SK-N-SH (cell line): ENCODE results near the gene RMDN2. TPM values are rescaled to one million over a fixed set of nuclear protein-coding genes. Genes with fewer than 3 reads are reported as not detected.

Experiments used
- CTCF ChIA-PET: fragments of 300-600, 350-600 bp; formaldehyde crosslinking; extraction: SDS; loops from one replicate; lab custom pipeline; 2021; lab: Yijun Ruan, JAX
- POLR2A ChIA-PET: fragments of 350-600 bp; sonication (Branson Sonifier 250); formaldehyde crosslinking; extraction: SDS; loops from one replicate; lab custom pipeline; 2020; ENCODE audit warnings: antibody characterized with exemption, inconsistent platforms; lab: Yijun Ruan, JAX
- DNase-seq: peaks from one replicate; pipeline ENCODE4 v3.0.0; 2012
- H2AFZ ChIP-seq: fragments of 200-600 bp; sonication (generic); 2 replicates; pipeline ENCODE4 v1.8.1; 2016; ENCODE audit warnings: antibody characterized with exemption, mild to moderate bottlenecking, low read depth
- H3F3A ChIP-seq: fragments of 200-600 bp; sonication (generic); replicated peaks from 2 replicates; pipeline ENCODE3; 2016; ENCODE audit warnings: antibody characterized with exemption, mild to moderate bottlenecking; ENCODE audit not compliant: insufficient read depth
- H3K27ac ChIP-seq, 2 experiments: fragments of 200-500 bp in 1 of 2; fragments of 200-600 bp in 1 of 2; sonication (Bioruptor generic) in 1 of 2; sonication (generic), shearing (Covaris generic) in 1 of 2; 2 replicates each; pipeline versions ENCODE4 v1.5.1 to v1.6.1; 2014 to 2016; ENCODE audit warnings: low read depth in 2 of 2, inconsistent platforms in 1 of 2, low read length in 1 of 2, mild to moderate bottlenecking in 1 of 2, mixed read lengths in 1 of 2
- H3K27me3 ChIP-seq: fragments of 200-600 bp; sonication (generic), shearing (Covaris generic); 2 replicates; pipeline ENCODE4 v1.6.1; 2016; ENCODE audit warnings: mixed run types; ENCODE audit not compliant: insufficient read depth
- H3K36me3 ChIP-seq, 2 experiments: fragments of 200-500 bp in 1 of 2; fragments of 200-600 bp in 1 of 2; sonication (Bioruptor generic) in 1 of 2; sonication (generic) in 1 of 2; replicated peaks in 1 of 2; 2 replicates each; pipeline versions ENCODE3 to v1.5.1; 2014 to 2016; ENCODE audit warnings: low read length in 1 of 2, mild to moderate bottlenecking in 1 of 2; ENCODE audit not compliant: insufficient read depth in 2 of 2, control insufficient read depth in 1 of 2
- H3K4me1 ChIP-seq, 2 experiments: fragments of 200-500 bp in 1 of 2; fragments of 200-600 bp in 1 of 2; sonication (Bioruptor generic) in 1 of 2; sonication (generic), shearing (Covaris generic) in 1 of 2; 2 replicates each; pipeline versions ENCODE4 v1.5.1 to v1.6.1; 2014 to 2016; ENCODE audit warnings: low read depth in 1 of 2, low read length in 1 of 2, mixed run types in 1 of 2; ENCODE audit not compliant: insufficient read depth in 2 of 2, control insufficient read depth in 1 of 2
- H3K4me2 ChIP-seq: fragments of 200-600 bp; sonication (generic), shearing (Covaris generic); 2 replicates; pipeline ENCODE4 v1.6.1; 2017; ENCODE audit warnings: mixed run types
- H3K4me3 ChIP-seq, 2 experiments: fragments of 200-500 bp in 1 of 2; fragments of 200-600 bp in 1 of 2; sonication (Bioruptor generic) in 1 of 2; sonication (generic), shearing (Covaris generic) in 1 of 2; 2 replicates each; pipeline versions ENCODE4 v1.5.1 to v1.8.1; 2014 to 2016; ENCODE audit warnings: low read depth in 2 of 2, inconsistent platforms in 1 of 2, low read length in 1 of 2, mild to moderate bottlenecking in 1 of 2, mixed read lengths in 1 of 2, moderate library complexity in 1 of 2
- H3K79me2 ChIP-seq: fragments of 200-600 bp; sonication (generic); 2 replicates; pipeline ENCODE4 v1.8.1; 2017; ENCODE audit warnings: mild to moderate bottlenecking; ENCODE audit not compliant: insufficient read depth
- H3K9ac ChIP-seq: fragments of 200-600 bp; sonication (generic); 2 replicates; pipeline ENCODE4 v1.6.1; 2017; ENCODE audit warnings: mixed run types
- H3K9me2 ChIP-seq: fragments of 200-600 bp; sonication (generic); 2 replicates; pipeline ENCODE4 v1.6.1; 2017; ENCODE audit warnings: mixed run types
- H3K9me3 ChIP-seq: fragments of 200-600 bp; sonication (generic); 2 replicates; pipeline ENCODE4 v1.6.1; 2017; ENCODE audit warnings: mixed run types, mild to moderate bottlenecking, moderate library complexity
- H4K20me1 ChIP-seq: fragments of 200-600 bp; sonication (generic); 2 replicates; pipeline ENCODE4 v1.6.1; 2017; ENCODE audit warnings: mild to moderate bottlenecking, mixed run types; ENCODE audit not compliant: insufficient read depth
- CHD2 ChIP-seq: fragments of 150-350 bp; IDR thresholded peaks from 2 replicates; pipeline ENCODE4 v1.6.1; 2018; ENCODE audit warnings: low read length; ENCODE audit not compliant: partially characterized antibody
- EZH2phosphoT487 ChIP-seq: fragments of 200-600 bp; sonication (generic); IDR thresholded peaks from 2 replicates; pipeline ENCODE4 v1.6.1; 2017; ENCODE audit warnings: low read depth, mixed run types, mild to moderate bottlenecking, antibody characterized with exemption, moderate library complexity, borderline replicate concordance
- FOSL2 ChIP-seq: IDR thresholded peaks from 2 replicates; pipeline ENCODE4 v1.4.0; 2012; ENCODE audit warnings: low read depth, mild to moderate bottlenecking, moderate library complexity, borderline replicate concordance
- FOXJ3 ChIP-seq: sonication (generic); formaldehyde crosslinking; IDR thresholded peaks from 2 replicates; pipeline ENCODE4 v1.5.1; 2020; ENCODE audit warnings: mild to moderate bottlenecking, missing genetic modification reagents
- GATA2 ChIP-seq: sonication (generic); formaldehyde crosslinking; IDR thresholded peaks from 2 replicates; pipeline ENCODE4 v1.5.0; 2020; ENCODE audit warnings: mild to moderate bottlenecking, missing genetic modification reagents
- JUND ChIP-seq: IDR thresholded peaks from 2 replicates; pipeline ENCODE4 v1.4.0; 2012
- NFIC ChIP-seq: IDR thresholded peaks from 2 replicates; pipeline ENCODE4 v1.4.0; 2012; ENCODE audit warnings: borderline replicate concordance
- NRF1 ChIP-seq: IDR thresholded peaks from 2 replicates; pipeline ENCODE4 v1.6.1; 2012; ENCODE audit warnings: low read depth, mild to moderate bottlenecking, low read length
- RAD21 ChIP-seq: IDR thresholded peaks from 2 replicates; pipeline ENCODE4 v1.6.1; 2012; ENCODE audit warnings: mild to moderate bottlenecking, low read length
- RCOR1 ChIP-seq: fragments of 150-350 bp; IDR thresholded peaks from 2 replicates; pipeline ENCODE4 v1.6.1; 2017; ENCODE audit warnings: antibody characterized with exemption, low read length
- RXRA ChIP-seq: IDR thresholded peaks from 2 replicates; pipeline ENCODE4 v1.4.0; 2012; ENCODE audit warnings: low read depth, mild to moderate bottlenecking, borderline replicate concordance
- SIN3A ChIP-seq: IDR thresholded peaks from 2 replicates; pipeline ENCODE4 v1.6.1; 2012; ENCODE audit warnings: low read depth, mild to moderate bottlenecking, low read length, moderate library complexity, borderline replicate concordance
- SMC3 ChIP-seq: IDR thresholded peaks from 2 replicates; pipeline ENCODE4 v1.6.1; 2012; ENCODE audit warnings: low read depth, low read length, improper control_type of control experiment
- YY1 ChIP-seq: IDR thresholded peaks from 2 replicates; pipeline ENCODE4 v1.4.0; 2012; ENCODE audit warnings: low read depth, mild to moderate bottlenecking
- WGBS: methylation state at CpG from one replicate; pipeline ENCODE4 v1.1.6; 2017; ENCODE audit warnings: low lambda C conversion rate; 5-methylcytosine and 5-hydroxymethylcytosine counted together
- polyA plus RNA-seq, 3 experiments: library from polyadenylated mRNA; depleted of rRNA; stranded (reverse); fragments of >200 nt; gene quantifications; 2 replicates each; pipeline ENCODE4 v1.2.3, GENCODE V29; 2012
- TF ChIP-seq, protein P1 (sequence below): IDR thresholded peaks from 2 replicates; pipeline ENCODE4 v1.4.0; 2012; ENCODE audit warnings: low read depth, borderline replicate concordance
- TF ChIP-seq, protein P2 (sequence below): fragments of 150-350 bp; IDR thresholded peaks from 2 replicates; pipeline ENCODE4 v1.6.1; 2017; ENCODE audit warnings: antibody characterized with exemption, low read length, low read depth, borderline replicate concordance
- TF ChIP-seq, protein P3 (sequence below): IDR thresholded peaks from 2 replicates; pipeline ENCODE4 v1.4.0; 2012; ENCODE audit warnings: low read depth
- TF ChIP-seq, protein P4 (sequence below): IDR thresholded peaks from 2 replicates; pipeline ENCODE4 v1.6.1; 2012; ENCODE audit warnings: mild to moderate bottlenecking, low read depth, low read length, moderate library complexity

RMDN2 gene
- polyA plus RNA-seq, 1 of the 3 experiments (the other 2 are of a cell fraction): 7.3 TPM

DNA sequence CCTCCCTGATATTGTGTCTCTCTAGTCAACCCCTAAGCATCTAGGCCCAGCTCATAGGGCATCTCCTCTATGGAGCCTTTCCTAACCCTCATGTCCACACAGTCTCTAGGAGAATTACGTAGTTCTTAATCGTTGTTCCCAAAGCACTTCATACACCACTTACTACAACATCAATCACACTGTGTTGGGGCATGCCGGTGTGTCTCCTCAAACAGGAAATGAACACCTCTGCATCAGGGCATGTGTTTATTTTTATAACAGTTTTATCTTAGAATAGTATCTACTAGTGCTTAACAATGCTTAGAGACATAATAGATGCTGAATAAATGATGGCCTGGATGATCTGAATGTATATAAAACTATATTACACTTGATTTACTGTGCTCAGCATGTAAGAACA is 131.1 kb downstream of the RMDN2 start (continued):
- TF ChIP-seq RAD21 (no peak), RCOR1 (no peak), FOSL2 (no peak)
- TF ChIP-seq, protein P1, sequence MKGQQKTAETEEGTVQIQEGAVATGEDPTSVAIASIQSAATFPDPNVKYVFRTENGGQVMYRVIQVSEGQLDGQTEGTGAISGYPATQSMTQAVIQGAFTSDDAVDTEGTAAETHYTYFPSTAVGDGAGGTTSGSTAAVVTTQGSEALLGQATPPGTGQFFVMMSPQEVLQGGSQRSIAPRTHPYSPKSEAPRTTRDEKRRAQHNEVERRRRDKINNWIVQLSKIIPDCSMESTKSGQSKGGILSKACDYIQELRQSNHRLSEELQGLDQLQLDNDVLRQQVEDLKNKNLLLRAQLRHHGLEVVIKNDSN: no peak
- TF ChIP-seq, all 33 proteins: peak for 0

DNA sequence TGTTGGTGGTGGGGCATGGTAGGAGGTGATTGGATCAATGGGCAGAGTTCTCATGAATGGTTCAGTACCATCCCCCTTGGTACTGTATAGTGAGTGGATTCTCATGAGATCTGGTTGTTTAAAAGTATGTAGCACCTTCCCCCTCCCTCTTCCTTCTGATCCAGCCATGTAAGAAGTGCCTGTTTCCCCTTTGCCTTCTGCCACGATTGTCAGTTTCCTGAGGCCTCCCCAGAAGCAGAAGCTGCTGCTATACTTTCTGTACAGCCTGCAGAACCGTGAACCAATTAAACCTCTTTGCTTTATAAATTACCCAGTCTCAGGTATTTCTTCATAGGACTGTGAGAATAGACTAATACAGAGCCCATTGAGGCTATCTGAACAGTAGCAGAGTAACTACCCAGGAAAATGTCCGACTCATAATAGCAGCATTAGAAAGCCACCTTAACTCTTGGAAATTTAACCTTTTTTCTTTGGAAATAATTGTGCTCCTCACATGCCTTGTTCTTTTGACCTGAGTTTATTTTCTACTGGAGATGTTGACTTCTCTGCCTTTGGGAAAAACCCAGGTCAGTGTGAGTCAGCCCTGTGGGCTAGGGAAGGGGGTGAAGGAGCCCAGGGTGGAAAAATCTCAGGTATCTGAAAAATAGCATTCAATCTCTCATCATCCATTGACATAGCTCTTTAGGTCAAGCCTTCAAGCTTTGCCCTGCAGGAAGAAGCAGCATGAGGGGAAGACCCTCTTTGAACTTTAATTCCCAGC is 132.7 kb downstream of the RMDN2 start:
- no peak overlapping the region for H3K4me2 ChIP-seq
- H3K9me2 ChIP-seq: no peaks in the 10 kb centered on the region
- 72% methylated on average over 3 of the region's 3 CpGs for WGBS
- no peak overlapping the region for H3K27ac ChIP-seq
- H3K9ac ChIP-seq: no peak overlapping the region
- no peaks in the 10 kb centered on the region for H3K9me3 ChIP-seq
- DNase-seq: no peak
- POLR2A ChIA-PET: no interaction called here
- H3F3A ChIP-seq: no peaks in the 10 kb centered on the region
- no peaks in the 10 kb centered on the region for H3K4me1 ChIP-seq
- H3K27me3 ChIP-seq: no peaks in the 10 kb centered on the region; the same call in 1 of the 2 replicates
- H3K79me2 ChIP-seq: no peaks in the 10 kb centered on the region
- TF ChIP-seq EZH2phosphoT487 (no peak), FOXJ3 (no peak), FOSL2 (peak; percentile 40; the same call in 1 of the 2 replicates), JUND (no peak)
- TF ChIP-seq, protein P2, sequence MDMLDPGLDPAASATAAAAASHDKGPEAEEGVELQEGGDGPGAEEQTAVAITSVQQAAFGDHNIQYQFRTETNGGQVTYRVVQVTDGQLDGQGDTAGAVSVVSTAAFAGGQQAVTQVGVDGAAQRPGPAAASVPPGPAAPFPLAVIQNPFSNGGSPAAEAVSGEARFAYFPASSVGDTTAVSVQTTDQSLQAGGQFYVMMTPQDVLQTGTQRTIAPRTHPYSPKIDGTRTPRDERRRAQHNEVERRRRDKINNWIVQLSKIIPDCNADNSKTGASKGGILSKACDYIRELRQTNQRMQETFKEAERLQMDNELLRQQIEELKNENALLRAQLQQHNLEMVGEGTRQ: no peak
- TF ChIP-seq, protein P3, sequence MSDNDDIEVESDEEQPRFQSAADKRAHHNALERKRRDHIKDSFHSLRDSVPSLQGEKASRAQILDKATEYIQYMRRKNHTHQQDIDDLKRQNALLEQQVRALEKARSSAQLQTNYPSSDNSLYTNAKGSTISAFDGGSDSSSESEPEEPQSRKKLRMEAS: no peak
- no peak overlapping the region for H2AFZ ChIP-seq
- no peaks in the 10 kb centered on the region for H3K36me3 ChIP-seq
- CTCF ChIA-PET: interaction anchor here (1.2 to 6.8 kb wide), 3 partner anchors 10 to 37 kb away, joined by 4 to 44 read pairs (median 5); partner anchors contain the start of gene CYP1B1
- H4K20me1 ChIP-seq: no peaks in the 10 kb centered on the region
- H3K4me3 ChIP-seq: no peak overlapping the region

DNA sequence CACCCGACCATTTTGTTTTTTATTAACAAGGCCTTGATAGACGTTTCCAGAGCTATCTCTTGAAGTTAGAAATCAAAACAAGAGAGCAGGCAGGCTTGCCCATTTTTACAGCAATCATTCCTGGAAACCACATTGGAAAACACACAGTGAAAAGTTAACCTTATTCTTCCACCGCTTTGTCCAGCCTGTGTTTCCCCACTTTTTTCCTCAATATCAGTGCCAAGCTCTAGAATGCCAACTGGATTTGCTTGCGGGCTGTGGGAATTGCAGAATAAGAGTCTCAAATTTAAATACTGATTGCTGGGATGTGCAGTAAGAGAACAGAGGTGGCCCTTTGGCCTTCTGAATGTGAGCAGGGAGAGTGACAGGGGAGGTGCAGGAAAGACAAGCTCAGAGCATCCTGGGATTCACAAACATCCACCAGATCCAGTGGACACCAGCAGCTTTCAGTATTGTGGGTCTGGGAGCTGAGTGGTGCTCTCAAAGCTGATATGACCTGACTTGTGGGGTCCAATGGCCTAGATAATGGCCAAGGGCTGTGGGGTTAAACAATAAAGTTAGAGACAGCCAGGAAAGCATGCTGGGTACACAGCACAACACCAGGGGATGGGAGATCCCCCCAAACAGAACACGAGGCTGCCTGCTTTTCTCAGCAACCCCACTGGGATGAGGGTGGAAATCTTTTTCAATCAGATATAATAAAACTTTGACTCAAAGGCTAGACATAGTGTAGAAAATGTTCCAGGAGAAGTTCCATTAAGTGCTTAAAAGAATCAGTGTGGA is 135.3 kb downstream of the RMDN2 start:
- H3K36me3 ChIP-seq: no peaks in the 10 kb centered on the region
- H3K27me3 ChIP-seq: no peaks in the 10 kb centered on the region; the same call in 1 of the 2 replicates
- WGBS: 73% methylated on average over 5 of the region's 5 CpGs
- ChIA-PET CTCF (interaction anchor here (1.2 to 6.8 kb wide), 3 partner anchors 16 to 665 kb away, joined by 3 to 44 read pairs (median 5); partner anchors contain the start of gene CYP1B1), POLR2A (no interaction called here)
- H3K9me3 ChIP-seq: no peaks in the 10 kb centered on the region
- no peaks in the 10 kb centered on the region for H3K9me2 ChIP-seq
- no peaks in the 10 kb centered on the region for H3K79me2 ChIP-seq
- H3K9ac ChIP-seq: no peak overlapping the region
- H3F3A ChIP-seq: no peaks in the 10 kb centered on the region
- no peak overlapping the region for H2AFZ ChIP-seq
- H3K4me3 ChIP-seq: no peak overlapping the region
- no peaks in the 10 kb centered on the region for H4K20me1 ChIP-seq
- H3K4me1 ChIP-seq: no peaks in the 10 kb centered on the region
- H3K27ac ChIP-seq: no peak overlapping the region
- no peak overlapping the region for H3K4me2 ChIP-seq
- DNase-seq: no peak
- no peak for TF ChIP-seq SMC3
- no peak for TF ChIP-seq RAD21
- TF ChIP-seq CHD2: no peak
- TF ChIP-seq RXRA: no peak
- TF ChIP-seq NFIC: no peak
- no peak for TF ChIP-seq YY1
- no peak for TF ChIP-seq GATA2 (CRISPR knock-in tag)
- TF ChIP-seq NRF1: no peak
- TF ChIP-seq, protein P4, sequence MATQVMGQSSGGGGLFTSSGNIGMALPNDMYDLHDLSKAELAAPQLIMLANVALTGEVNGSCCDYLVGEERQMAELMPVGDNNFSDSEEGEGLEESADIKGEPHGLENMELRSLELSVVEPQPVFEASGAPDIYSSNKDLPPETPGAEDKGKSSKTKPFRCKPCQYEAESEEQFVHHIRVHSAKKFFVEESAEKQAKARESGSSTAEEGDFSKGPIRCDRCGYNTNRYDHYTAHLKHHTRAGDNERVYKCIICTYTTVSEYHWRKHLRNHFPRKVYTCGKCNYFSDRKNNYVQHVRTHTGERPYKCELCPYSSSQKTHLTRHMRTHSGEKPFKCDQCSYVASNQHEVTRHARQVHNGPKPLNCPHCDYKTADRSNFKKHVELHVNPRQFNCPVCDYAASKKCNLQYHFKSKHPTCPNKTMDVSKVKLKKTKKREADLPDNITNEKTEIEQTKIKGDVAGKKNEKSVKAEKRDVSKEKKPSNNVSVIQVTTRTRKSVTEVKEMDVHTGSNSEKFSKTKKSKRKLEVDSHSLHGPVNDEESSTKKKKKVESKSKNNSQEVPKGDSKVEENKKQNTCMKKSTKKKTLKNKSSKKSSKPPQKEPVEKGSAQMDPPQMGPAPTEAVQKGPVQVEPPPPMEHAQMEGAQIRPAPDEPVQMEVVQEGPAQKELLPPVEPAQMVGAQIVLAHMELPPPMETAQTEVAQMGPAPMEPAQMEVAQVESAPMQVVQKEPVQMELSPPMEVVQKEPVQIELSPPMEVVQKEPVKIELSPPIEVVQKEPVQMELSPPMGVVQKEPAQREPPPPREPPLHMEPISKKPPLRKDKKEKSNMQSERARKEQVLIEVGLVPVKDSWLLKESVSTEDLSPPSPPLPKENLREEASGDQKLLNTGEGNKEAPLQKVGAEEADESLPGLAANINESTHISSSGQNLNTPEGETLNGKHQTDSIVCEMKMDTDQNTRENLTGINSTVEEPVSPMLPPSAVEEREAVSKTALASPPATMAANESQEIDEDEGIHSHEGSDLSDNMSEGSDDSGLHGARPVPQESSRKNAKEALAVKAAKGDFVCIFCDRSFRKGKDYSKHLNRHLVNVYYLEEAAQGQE: no peak
- no peak for TF ChIP-seq FOXJ3
- no peak for TF ChIP-seq SIN3A
